Mesendoderm (in vitro differentiated cells): ENCODE data around the gene LRRC47.

Source experiments
- DNase-seq: peaks from one replicate; pipeline ENCODE4 v3.0.0; 2013
- H2AK5ac ChIP-seq: 2 replicates; pipeline ENCODE4 v1.6.1; 2013; ENCODE audit warnings: low read length, inconsistent platforms
- H2BK120ac ChIP-seq: 2 replicates; pipeline ENCODE4 v1.6.1; 2013; ENCODE audit warnings: low read depth, mild to moderate bottlenecking, low read length, moderate library complexity, mixed read lengths
- H2BK15ac ChIP-seq: replicated peaks from 2 replicates; pipeline ENCODE4 v1.6.1; 2013; ENCODE audit warnings: low read depth, mild to moderate bottlenecking, moderate library complexity
- H2BK5ac ChIP-seq: 2 replicates; pipeline ENCODE4 v1.6.1; 2013; ENCODE audit warnings: low read length, inconsistent platforms
- H3K18ac ChIP-seq: 2 replicates; pipeline ENCODE4 v1.6.1; 2013; ENCODE audit warnings: mild to moderate bottlenecking, low read length, mixed read lengths
- H3K23ac ChIP-seq: one replicate; pipeline ENCODE4 v1.6.1; 2013; ENCODE audit warnings: low read length
- H3K27ac ChIP-seq: 2 replicates; pipeline ENCODE4 v1.5.1; 2013; ENCODE audit warnings: low read depth, mild to moderate bottlenecking, inconsistent platforms, low read length, moderate library complexity
- H3K27me3 ChIP-seq: 2 replicates; pipeline ENCODE4 v1.6.1; 2013; ENCODE audit warnings: low read length, control low read depth, mild to moderate bottlenecking, inconsistent platforms; ENCODE audit not compliant: insufficient read depth, poor library complexity
- H3K36me3 ChIP-seq: 2 replicates; pipeline ENCODE4 v1.6.1; 2013; ENCODE audit warnings: low read length, inconsistent platforms; ENCODE audit not compliant: control insufficient read depth, insufficient read depth
- H3K4ac ChIP-seq: one replicate; pipeline ENCODE4 v1.6.1; 2013; ENCODE audit warnings: low read depth, mild to moderate bottlenecking, low read length, moderate library complexity
- H3K4me1 ChIP-seq: 2 replicates; pipeline ENCODE4 v1.6.1; 2013; ENCODE audit warnings: low read depth, low read length, inconsistent platforms; ENCODE audit not compliant: control insufficient read depth
- H3K4me2 ChIP-seq: 2 replicates; pipeline ENCODE4 v1.6.1; 2013; ENCODE audit warnings: low read length
- H3K4me3 ChIP-seq: 2 replicates; pipeline ENCODE4 v1.5.1; 2013; ENCODE audit warnings: mild to moderate bottlenecking, low read length
- H3K56ac ChIP-seq: one replicate; pipeline ENCODE4 v1.6.1; 2013; ENCODE audit warnings: low read length
- H3K79me1 ChIP-seq: 2 replicates; pipeline ENCODE4 v1.6.1; 2013; ENCODE audit warnings: low read length, inconsistent platforms
- H3K79me2 ChIP-seq: 2 replicates; pipeline ENCODE4 v1.6.1; 2013; ENCODE audit warnings: mild to moderate bottlenecking, low read length; ENCODE audit not compliant: control insufficient read depth, insufficient read depth
- H3K9ac ChIP-seq: 2 replicates; pipeline ENCODE4 v1.6.1; 2013; ENCODE audit warnings: low read length, inconsistent platforms
- H4K5ac ChIP-seq: one replicate; pipeline ENCODE4 v1.6.1; 2013; ENCODE audit warnings: low read length
- H4K8ac ChIP-seq: one replicate; pipeline ENCODE4 v1.6.1; 2013; ENCODE audit warnings: low read depth, mild to moderate bottlenecking, control low read depth, low read length, moderate library complexity
- WGBS: extraction: QIAGEN DNeasy Blood & Tissue Kit; methylation state at CpG from one replicate; pipeline ENCODE4 v1.1.7; 2013; ENCODE audit warnings: low lambda C conversion rate, missing lambda C conversion rate; ENCODE audit not compliant: insufficient coverage; ENCODE audit errors: extremely low coverage; 5-methylcytosine and 5-hydroxymethylcytosine counted together

LRRC47 gene

DNA sequence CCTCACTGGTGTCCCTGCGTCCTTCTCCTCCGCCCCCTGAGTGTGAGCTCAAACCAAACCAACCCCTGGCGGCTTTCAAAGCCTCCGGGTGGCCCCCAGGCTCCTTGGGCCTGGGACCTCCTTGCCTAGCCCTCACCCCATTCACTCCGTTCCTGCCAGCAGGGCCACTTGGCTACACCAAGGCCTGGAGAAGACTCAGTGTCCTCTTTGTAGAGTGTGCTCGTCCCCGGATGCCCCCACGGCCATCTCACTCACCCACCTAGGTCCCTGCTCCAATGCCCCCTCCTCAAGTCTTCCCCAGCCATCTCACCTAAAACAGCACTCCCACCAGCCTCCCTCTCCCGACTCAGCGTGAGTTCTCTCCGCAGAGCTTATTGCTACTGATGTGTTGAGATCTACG, 51.2 kb downstream of the LRRC47 start:
- Histone ChIP-seq H3K4me1 (peaks cover 2% of the 10 kb centered on the region), H2BK120ac (no peak overlapping the region), H3K9ac (peak overlapping the region; percentile 5), H3K79me2 (peaks cover 7% of the 10 kb centered on the region), H2BK5ac (no peak overlapping the region), H4K8ac (no peak overlapping the region), H3K4me3 (no peak overlapping the region), H3K4me2 (no peak overlapping the region), H3K56ac (no peak overlapping the region), H4K5ac (no peak overlapping the region), H2AK5ac (no peak overlapping the region), H2BK15ac (no peak overlapping the region), H3K36me3 (peaks cover 3% of the 10 kb centered on the region), H3K27me3 (no peaks in the 10 kb centered on the region), H3K23ac (no peak overlapping the region), H3K27ac (no peak overlapping the region), H3K4ac (no peak overlapping the region), H3K18ac (no peak overlapping the region), H3K79me1 (peaks cover 12% of the 10 kb centered on the region)
- no CpG with 5 or more reads among the region's 12 CpGs for WGBS
- no peak for DNase-seq

- H4K5ac ChIP-seq, result no peak overlapping the region
- no peak overlapping the region for H2BK5ac ChIP-seq
- H3K23ac ChIP-seq, result no peak overlapping the region
- H3K27me3 ChIP-seq, result no peaks in the 10 kb centered on the region
- H3K79me1 ChIP-seq, result peaks cover 12% of the 10 kb centered on the region
- no peak overlapping the region for H2BK15ac ChIP-seq
- no peak overlapping the region for H3K56ac ChIP-seq
- H2BK120ac ChIP-seq, result no peak overlapping the region
- no peak overlapping the region for H3K9ac ChIP-seq
- no peak overlapping the region for H3K4me2 ChIP-seq
- H3K36me3 ChIP-seq, result peaks cover 3% of the 10 kb centered on the region
- no peak overlapping the region for H3K18ac ChIP-seq
- H3K4me3 ChIP-seq, result no peak overlapping the region
- no CpG with 5 or more reads among the region's 10 CpGs for WGBS
- no peak overlapping the region for H3K4ac ChIP-seq
- no peak for DNase-seq
- peaks cover 7% of the 10 kb centered on the region for H3K79me2 ChIP-seq
- peaks cover 2% of the 10 kb centered on the region for H3K4me1 ChIP-seq
- H2AK5ac ChIP-seq, result no peak overlapping the region
- no peak overlapping the region for H3K27ac ChIP-seq
- H4K8ac ChIP-seq, result no peak overlapping the region
Measured at GRCh38 chr1:3744646-3745045, 51.7 kb downstream of the LRRC47 start.

DNA sequence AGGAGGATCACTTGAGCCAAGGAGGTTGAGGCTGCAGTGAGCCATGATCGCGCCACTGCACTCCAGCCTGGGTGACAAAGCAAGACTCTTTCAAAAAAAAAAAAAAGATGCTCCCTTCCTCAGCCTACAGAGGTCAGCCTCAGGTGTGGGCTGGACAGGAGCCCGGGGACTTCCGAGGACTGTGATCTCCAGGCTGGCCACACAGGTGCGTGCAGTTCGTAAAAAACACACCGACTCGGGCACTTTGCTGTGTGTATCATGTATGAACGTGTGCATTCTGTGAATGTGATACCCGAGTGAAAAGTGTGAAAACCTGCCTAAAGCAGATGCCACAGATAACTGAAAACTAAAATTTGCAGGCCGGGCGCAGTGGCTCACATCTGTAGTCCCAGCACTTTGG, 52.5 kb downstream of the LRRC47 start:
- no peak overlapping the region for H3K9ac ChIP-seq
- no peak overlapping the region for H3K4me2 ChIP-seq
- no peak overlapping the region for H2AK5ac ChIP-seq
- peaks cover 7% of the 10 kb centered on the region for H3K79me2 ChIP-seq
- no peak overlapping the region for H3K18ac ChIP-seq
- H4K8ac ChIP-seq, result no peak overlapping the region
- H3K79me1 ChIP-seq, result peaks cover 12% of the 10 kb centered on the region
- no peak overlapping the region for H3K23ac ChIP-seq
- H3K56ac ChIP-seq, result no peak overlapping the region
- no peak for DNase-seq
- H4K5ac ChIP-seq, result no peak overlapping the region
- H3K4ac ChIP-seq, result no peak overlapping the region
- no peak overlapping the region for H3K4me3 ChIP-seq
- no peak overlapping the region for H3K27ac ChIP-seq
- peaks cover 4% of the 10 kb centered on the region for H3K36me3 ChIP-seq
- H3K27me3 ChIP-seq, result no peaks in the 10 kb centered on the region
- no peak overlapping the region for H2BK120ac ChIP-seq
- H2BK15ac ChIP-seq, result no peak overlapping the region
- WGBS, result no CpG with 5 or more reads among the region's 12 CpGs
- peaks cover 2% of the 10 kb centered on the region for H3K4me1 ChIP-seq
- no peak overlapping the region for H2BK5ac ChIP-seq

DNA sequence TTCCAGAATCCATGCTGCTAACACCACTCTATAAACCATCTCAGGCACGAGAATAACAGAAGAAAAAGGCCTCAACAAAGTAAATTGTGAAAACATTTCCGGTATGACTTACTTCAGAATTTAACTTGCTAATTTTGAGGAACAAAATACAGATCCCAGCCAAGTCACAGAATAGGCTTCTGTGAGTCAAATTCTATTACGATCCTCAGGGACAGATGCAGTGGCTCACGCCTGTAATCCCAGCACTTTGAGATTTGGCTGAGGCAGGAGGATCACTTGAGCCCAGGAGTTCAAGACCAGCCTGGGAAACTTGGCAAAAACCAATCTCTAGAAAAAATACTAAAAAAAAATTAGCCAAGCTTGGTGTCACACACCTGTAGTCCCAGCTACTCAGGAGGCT, 52.9 kb downstream of the LRRC47 start:
- Histone ChIP-seq H3K4me3 (no peak overlapping the region), H3K18ac (no peak overlapping the region), H3K56ac (no peak overlapping the region), H4K5ac (no peak overlapping the region), H2BK15ac (no peak overlapping the region), H3K27ac (no peak overlapping the region), H2BK120ac (no peak overlapping the region), H2BK5ac (no peak overlapping the region), H3K4me2 (no peak overlapping the region), H3K27me3 (no peaks in the 10 kb centered on the region), H3K4ac (no peak overlapping the region), H2AK5ac (no peak overlapping the region), H3K79me1 (peaks cover 12% of the 10 kb centered on the region), H3K9ac (no peak overlapping the region), H3K79me2 (peaks cover 7% of the 10 kb centered on the region), H3K36me3 (peaks cover 5% of the 10 kb centered on the region), H3K4me1 (peaks cover 2% of the 10 kb centered on the region), H3K23ac (no peak overlapping the region), H4K8ac (no peak overlapping the region)
- DNase-seq, result no peak
- no CpG with 5 or more reads among the region's 4 CpGs for WGBS

DNA sequence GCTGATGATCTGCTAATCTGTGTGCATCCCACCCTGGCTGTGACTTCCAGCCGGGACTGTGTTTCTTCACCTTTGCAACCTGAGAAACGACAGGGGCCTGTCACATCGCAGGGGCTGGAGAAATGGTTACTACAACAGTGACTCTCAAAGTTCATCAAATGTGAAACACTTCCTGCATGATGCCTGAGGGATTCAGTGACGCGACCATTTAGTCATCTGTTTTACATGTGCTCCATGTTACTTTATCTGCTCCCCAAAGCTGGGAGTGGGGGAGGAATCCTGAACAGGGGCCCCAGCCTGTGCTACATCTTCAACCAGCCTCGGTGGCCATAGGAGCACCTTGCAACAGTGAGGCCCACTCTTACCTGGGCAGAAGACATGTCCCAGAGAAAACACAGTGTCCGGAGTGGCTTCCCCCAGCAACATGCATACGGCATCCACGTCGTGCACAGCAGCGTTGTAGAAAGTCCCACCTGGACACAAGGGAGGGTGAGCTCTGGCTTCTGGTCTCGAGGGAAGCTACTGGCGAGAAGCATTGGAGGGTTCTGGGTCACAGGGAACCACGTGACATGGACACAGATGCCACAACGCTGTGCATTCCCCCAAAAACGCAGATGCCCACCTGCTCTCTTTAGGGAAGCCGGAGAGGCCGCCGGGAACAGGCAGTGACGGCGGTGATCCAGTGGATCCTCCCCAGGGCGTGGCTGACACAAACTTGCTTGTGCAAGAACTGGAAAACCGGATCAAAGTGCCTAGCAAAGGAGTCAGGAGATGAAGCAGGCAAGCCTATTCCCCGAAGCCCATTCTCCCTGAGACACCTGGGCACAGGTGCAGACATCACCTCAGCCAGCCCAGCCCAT, 53.6 kb downstream of the LRRC47 start:
- peaks cover 8% of the 10 kb centered on the region for H3K36me3 ChIP-seq
- H2BK5ac ChIP-seq, result no peak overlapping the region
- H3K79me2 ChIP-seq, result peaks cover 7% of the 10 kb centered on the region
- no peak overlapping the region for H3K56ac ChIP-seq
- H3K79me1 ChIP-seq, result peaks cover 12% of the 10 kb centered on the region
- no peak overlapping the region for H3K27ac ChIP-seq
- no peak overlapping the region for H3K4ac ChIP-seq
- H2BK15ac ChIP-seq, result no peak overlapping the region
- DNase-seq, result no peak
- no peak overlapping the region for H3K18ac ChIP-seq
- no CpG with 5 or more reads among the region's 24 CpGs for WGBS
- no peak overlapping the region for H3K9ac ChIP-seq
- no peak overlapping the region for H3K4me3 ChIP-seq
- H3K23ac ChIP-seq, result no peak overlapping the region
- H2AK5ac ChIP-seq, result no peak overlapping the region
- H4K5ac ChIP-seq, result no peak overlapping the region
- H3K4me1 ChIP-seq, result peaks cover 2% of the 10 kb centered on the region
- H2BK120ac ChIP-seq, result no peak overlapping the region
- H3K27me3 ChIP-seq, result no peaks in the 10 kb centered on the region
- no peak overlapping the region for H4K8ac ChIP-seq
- no peak overlapping the region for H3K4me2 ChIP-seq
